Adrenal gland (tissue), 5 donors: ENCODE data around the gene P4HA2.

Experiments
- CTCF ChIP-seq, 6 experiments: fragments of 450-650 bp in 4 of 6; fragments of 200-600 bp in 2 of 6; sonication (generic) in 1 of 6; IDR thresholded peaks; 1 replicate in 5 of 6; 2 replicates in 1 of 6; pipeline versions ENCODE4 v1.5.1 to v1.8.0; 2016 to 2021; ENCODE audit warnings: antibody characterized with exemption in 6 of 6, mild to moderate bottlenecking in 2 of 6, moderate library complexity in 1 of 6
- POLR2A ChIP-seq, 2 donors: fragments of 450-650 bp; IDR thresholded peaks; one replicate each; pipeline ENCODE4 v1.6.1; 2017; ENCODE audit warnings: antibody characterized with exemption in 2 of 2, mild to moderate bottlenecking in 2 of 2, moderate library complexity in 1 of 2
- donor health status: DM: no; HTN: no; CAD: no.

DNA sequence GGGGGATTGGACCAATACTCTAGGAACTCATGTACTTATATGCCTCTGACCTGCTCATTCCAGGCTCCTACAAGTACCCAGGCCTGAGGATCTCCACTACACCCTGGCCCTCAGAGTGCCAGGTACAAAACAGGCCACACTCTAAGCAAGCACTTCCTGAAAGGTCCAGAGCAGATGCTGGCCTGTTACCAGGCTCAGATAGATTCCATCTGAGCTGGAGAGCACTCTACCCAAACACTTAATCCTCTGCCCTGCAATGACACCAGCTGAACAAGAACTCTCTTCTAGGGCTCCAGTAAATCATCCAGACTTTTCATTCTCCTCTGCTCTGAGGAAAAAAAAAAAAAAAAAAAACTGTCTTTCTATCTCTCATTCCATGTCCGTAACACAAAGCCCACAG, 2.9 kb downstream of the P4HA2 start:
- no peak for TF ChIP-seq CTCF (IDR thresholded peaks at IDR 0.05)
- TF ChIP-seq POLR2A (IDR thresholded peaks at IDR 0.05), result no peak
